GM19239 (cell line): ENCODE results near the gene COPS3.
A peak's percentile ranks its signal among the peaks of the same experiment; 100 is the strongest.

ENCODE experiments used
- DNase-seq: peaks from one replicate; pipeline ENCODE4 v3.0.0; 2011; ENCODE audit warnings: low spot score; ENCODE audit not compliant: insufficient read length
- FAIRE-seq: peaks from 2 replicates; lab custom pipeline; 2011; peaks lifted over from hg19 to GRCh38; lab: Jason Lieb, UNC

Gene COPS3

GRCh38 chr17:17280613-17281549 lies at the start of gene COPS3:
Gene COPS3, minus strand, starts transcription at chr17:17281246. Its CDS starts 60 bp downstream, at chr17:17281186.
- FAIRE-seq (peak; percentile 99), DNase-seq (peak; percentile 88)

GRCh38 chr17:17328251-17328650 lies 47.2 kb upstream of the COPS3 start:
- FAIRE-seq, result no peak
- no peak for DNase-seq

- no peak for DNase-seq
- FAIRE-seq, result no peak
Measured at GRCh38 chr17:17326275-17326875, 45.3 kb upstream of the COPS3 start.

DNA sequence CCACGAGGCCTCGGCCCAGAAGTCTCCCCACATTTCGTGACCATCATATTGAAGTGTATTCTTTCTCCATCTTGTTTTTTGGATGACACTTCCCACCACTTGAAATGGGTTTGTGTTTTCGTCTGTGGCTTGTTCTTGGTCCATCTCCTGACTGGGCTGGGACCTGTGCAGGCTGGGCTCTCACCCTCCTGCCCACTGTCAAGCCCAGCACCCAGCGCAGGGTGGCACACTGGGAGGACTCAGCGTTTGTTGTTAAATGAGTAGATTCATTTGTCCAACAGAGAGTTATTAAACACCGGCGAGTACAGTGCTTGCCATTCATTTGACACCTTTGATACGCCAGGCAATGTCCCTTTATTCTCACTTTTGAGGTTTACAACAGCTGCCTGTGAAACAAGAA lies 44.8 kb upstream of the COPS3 start:
- FAIRE-seq (no peak), DNase-seq (no peak)

DNA sequence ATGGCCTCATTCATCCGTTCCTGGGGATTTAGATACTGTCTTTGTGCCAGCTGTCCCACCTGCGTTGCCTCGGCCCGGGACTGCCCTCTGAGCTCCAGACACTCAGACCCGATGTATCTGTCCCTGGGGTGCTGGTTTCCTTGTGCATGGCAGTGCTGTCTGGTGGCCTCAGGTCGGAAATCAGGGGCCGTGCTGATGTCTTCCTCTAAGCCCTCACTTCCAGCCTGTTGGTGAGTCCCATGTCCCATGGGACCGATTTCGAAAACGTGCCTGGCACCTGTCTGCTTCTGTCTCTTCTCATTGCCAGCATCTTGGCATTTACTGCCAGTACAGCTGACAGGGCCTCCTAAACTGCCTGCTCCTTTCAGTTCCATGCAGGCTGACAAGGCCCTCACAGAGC lies 44.2 kb upstream of the COPS3 start:
- no peak for DNase-seq
- FAIRE-seq, result no peak

GRCh38 chr17:17324616-17325015 lies 43.6 kb upstream of the COPS3 start:
- FAIRE-seq (no peak), DNase-seq (no peak)

- DNase-seq (no peak), FAIRE-seq (no peak)
Measured at GRCh38 chr17:17322516-17323510, 41.8 kb upstream of the COPS3 start.

GRCh38 chr17:17321356-17322025 lies 40.4 kb upstream of the COPS3 start:
- FAIRE-seq, result no peak
- DNase-seq, result no peak

GRCh38 chr17:17320911-17321220 lies 39.8 kb upstream of the COPS3 start:
- FAIRE-seq, result no peak

GRCh38 chr17:17320188-17320910 lies 39.3 kb upstream of the COPS3 start:
- no peak for FAIRE-seq
- DNase-seq, result no peak

More at GRCh38 chr17:17320911-17321220, 39.8 kb upstream of the COPS3 start:
- DNase-seq, result no peak

- DNase-seq, result no peak
- no peak for FAIRE-seq
Measured at GRCh38 chr17:17315142-17315821, 34.2 kb upstream of the COPS3 start.

GRCh38 chr17:17314501-17315071 lies 33.5 kb upstream of the COPS3 start:
- FAIRE-seq (no peak), DNase-seq (no peak)

DNA sequence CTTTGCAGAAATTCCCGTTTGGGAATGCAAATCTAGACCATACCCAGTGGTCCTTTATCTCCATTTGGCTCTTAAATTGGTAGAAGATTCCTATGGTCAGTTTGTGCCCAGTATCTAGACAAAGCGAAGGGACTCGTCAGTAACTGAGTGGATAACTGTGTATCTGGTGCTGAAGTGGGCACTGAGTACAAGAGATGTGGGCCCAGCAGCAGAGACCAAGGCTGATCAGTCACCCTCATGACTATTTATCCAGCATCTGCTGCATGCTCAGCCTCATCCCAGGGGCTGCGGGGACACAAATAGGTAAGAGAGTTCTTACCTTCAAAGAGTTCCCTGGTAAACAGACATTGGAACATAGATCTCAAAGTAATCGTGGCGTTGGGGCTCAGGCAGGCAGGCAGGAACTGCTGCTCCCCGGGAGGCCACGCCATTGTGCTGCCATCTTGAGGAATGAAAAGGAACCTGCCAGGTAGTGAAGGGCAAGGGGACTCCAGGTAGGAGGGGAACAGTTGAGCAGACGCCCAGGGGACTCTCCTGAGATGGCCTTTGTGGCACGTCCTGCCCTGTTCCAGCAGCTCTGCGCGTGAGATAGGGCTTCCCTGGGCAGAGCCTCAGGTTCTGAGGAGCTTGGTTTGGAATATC lies 32.4 kb upstream of the COPS3 start:
- FAIRE-seq, result peak; percentile 28
- DNase-seq, result peak; percentile 68

- FAIRE-seq (no peak), DNase-seq (no peak)
Measured at GRCh38 chr17:17309356-17309755, 28.3 kb upstream of the COPS3 start.

DNA sequence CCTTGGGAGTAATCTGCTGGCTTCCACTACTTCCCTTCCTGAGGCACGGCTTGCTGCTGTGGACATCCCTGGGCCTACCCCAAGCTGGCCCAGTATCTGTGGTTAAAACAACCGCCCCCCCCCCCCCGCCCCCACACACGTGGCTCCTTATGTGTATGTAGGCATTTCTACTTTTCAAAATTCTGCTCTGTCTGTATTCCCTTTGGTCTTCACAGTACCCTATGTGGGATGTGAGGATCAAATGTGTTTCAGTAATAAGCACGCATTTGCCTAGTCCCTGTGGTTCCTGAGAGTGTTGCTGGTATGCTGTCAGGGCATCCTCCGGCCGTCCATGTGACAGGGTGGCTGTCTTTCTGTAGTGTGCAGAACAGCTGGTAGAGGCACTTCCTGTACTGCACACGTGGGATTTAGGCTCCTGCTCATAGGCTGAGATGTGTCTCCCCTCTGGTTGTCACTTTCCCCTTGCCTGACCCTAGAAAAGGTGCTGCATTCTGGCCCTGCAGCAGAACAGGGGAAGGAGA lies 24.3 kb upstream of the COPS3 start:
- peak; percentile 85 for DNase-seq
- peak; percentile 94 for FAIRE-seq

- no peak for DNase-seq
- peak; percentile 78 for FAIRE-seq
Measured at GRCh38 chr17:17304521-17304985, 23.5 kb upstream of the COPS3 start.

DNA sequence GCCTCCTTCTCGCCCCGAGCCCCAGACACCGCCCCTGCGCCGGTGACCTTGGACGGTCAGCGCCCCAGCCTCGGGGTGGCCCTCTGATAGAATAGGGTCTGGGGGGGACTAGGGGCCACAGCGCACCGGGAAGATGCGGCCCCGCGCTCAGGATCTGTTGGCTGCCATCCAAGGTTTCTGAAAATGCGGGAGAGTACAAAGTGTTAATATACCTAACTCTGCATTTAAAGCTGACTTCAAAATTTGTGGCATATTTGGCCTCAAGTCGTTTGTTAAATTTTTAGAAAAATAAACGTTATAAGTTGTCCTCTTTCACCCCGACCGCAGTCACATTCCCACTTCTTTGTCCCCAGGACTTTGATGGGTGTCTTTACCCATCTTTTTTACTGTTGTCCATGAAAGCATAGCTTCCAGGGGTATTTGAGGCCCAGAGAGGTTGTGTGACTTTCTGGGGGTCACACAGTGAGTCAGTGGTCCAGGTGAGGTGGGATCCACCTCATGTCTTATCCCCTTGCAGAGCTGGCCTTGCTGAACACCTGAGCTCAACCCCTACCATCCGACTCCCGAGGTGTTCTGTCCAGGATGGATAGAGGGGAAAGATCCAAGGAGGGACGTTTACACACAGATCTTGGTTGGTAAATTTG lies 22.9 kb upstream of the COPS3 start:
- DNase-seq, result no peak
- FAIRE-seq, result peak; percentile 64
